HCT116 (cell line): ENCODE results near the gene ZNF12. TPM values are rescaled to one million over a fixed set of nuclear protein-coding genes. Genes with fewer than 3 reads are reported as not detected.

Experiments
- ATAC-seq: fragments of 200-7000 bp; cut with Tn5 transposase; 2 replicates; pipeline ENCODE4 v1.9.1; 2020; ENCODE audit warnings: mild to moderate bottlenecking, moderate library complexity
- BruUV-seq: library from RNA; stranded (reverse); fragments of 400-500 nt; replicated peaks from 2 replicates; lab custom pipeline; 2021; lab: Mats Ljungman, UMichigan
- CTCF ChIA-PET: fragments of 300-600 bp; sonication (Branson Sonifier 250); formaldehyde crosslinking; loops from one replicate; lab custom pipeline; 2021; ENCODE audit warnings: antibody characterized with exemption; lab: Charles Lee
- POLR2A ChIA-PET: fragments of 300-600, 350-600 bp; sonication (Branson Sonifier 250); formaldehyde crosslinking; loops from one replicate; lab custom pipeline; 2021; ENCODE audit warnings: antibody characterized with exemption; lab: Charles Lee
- RAD21 ChIA-PET, 2 experiments: fragments of 300-600 bp; sonication (Branson Sonifier 250); formaldehyde crosslinking; loops; one replicate each; lab custom pipeline; 2023; ENCODE audit warnings: low total read pairs in 2 of 2; ENCODE audit not compliant: uncharacterized antibody in 2 of 2, unreplicated experiment in 2 of 2, low non-redundant PET in 1 of 2; lab: Charles Lee
- DNase-seq: peaks from one replicate; pipeline ENCODE4 v3.0.0-alpha.2; 2010; ENCODE audit warnings: low read depth, low spot score
- H2AFZ ChIP-seq: fragments of 200-600 bp; shearing (Covaris generic), sonication (generic); 2 replicates; pipeline ENCODE4 v1.6.1; 2017; ENCODE audit warnings: low read depth, mixed run types, mixed read lengths, antibody characterized with exemption, low read length; ENCODE audit not compliant: poor library complexity, severe bottlenecking
- H3K27ac ChIP-seq: 2 replicates; pipeline ENCODE4 v1.5.1; 2012; ENCODE audit warnings: low read depth, low read length
- H3K27me3 ChIP-seq: fragments of 200-600 bp; sonication (generic); 2 replicates; pipeline ENCODE4 v1.6.1; 2016; ENCODE audit warnings: mixed run types, low read length, mixed read lengths; ENCODE audit not compliant: insufficient read depth
- H3K36me3 ChIP-seq, 2 experiments: fragments of 200-500 bp in 1 of 2; fragments of 200-600 bp in 1 of 2; sonication (Bioruptor generic) in 1 of 2; sonication (generic) in 1 of 2; 2 replicates each; pipeline versions ENCODE4 v1.5.1 to v1.6.1; 2014 to 2016; ENCODE audit warnings: low read length in 2 of 2, inconsistent platforms in 1 of 2, mixed read lengths in 1 of 2, mixed run types in 1 of 2; ENCODE audit not compliant: insufficient read depth in 2 of 2, control insufficient read depth in 1 of 2
- H3K4me1 ChIP-seq, 2 experiments: fragments of 200-600 bp in 1 of 2; sonication (generic) in 1 of 2; 2 replicates each; pipeline versions ENCODE4 v1.5.1 to v1.6.1; 2012 to 2017; ENCODE audit warnings: low read length in 2 of 2, inconsistent platforms in 1 of 2, mild to moderate bottlenecking in 1 of 2, mixed read lengths in 1 of 2, mixed run types in 1 of 2, moderate library complexity in 1 of 2; ENCODE audit not compliant: insufficient read depth in 2 of 2, control insufficient read depth in 1 of 2
- H3K4me2 ChIP-seq: fragments of 200-600 bp; sonication (generic); 2 replicates; pipeline ENCODE4 v1.6.1; 2017; ENCODE audit warnings: mixed run types, low read length, mixed read lengths
- H3K4me3 ChIP-seq, 2 experiments: fragments of 200-600 bp in 1 of 2; sonication (generic) in 1 of 2; replicated peaks in 1 of 2; 2 replicates each; pipeline ENCODE4 v1.5.1; 2011 to 2016; ENCODE audit warnings: low read length in 2 of 2, control low read depth in 1 of 2, low read depth in 1 of 2, mild to moderate bottlenecking in 1 of 2, mixed read lengths in 1 of 2, mixed run types in 1 of 2
- H3K79me2 ChIP-seq: fragments of 200-600 bp; sonication (generic); 2 replicates; pipeline ENCODE4 v1.6.1; 2017; ENCODE audit warnings: mild to moderate bottlenecking, mixed run types, low read length, moderate library complexity, mixed read lengths; ENCODE audit not compliant: insufficient read depth
- H3K9ac ChIP-seq: fragments of 200-600 bp; sonication (generic); 2 replicates; pipeline ENCODE4 v1.6.1; 2016; ENCODE audit warnings: low read length, mixed read lengths
- H3K9me2 ChIP-seq: fragments of 200-600 bp; sonication (generic), shearing (Covaris generic); 2 replicates; pipeline ENCODE4 v1.6.1; 2017; ENCODE audit warnings: mixed run types, mild to moderate bottlenecking, moderate library complexity; ENCODE audit not compliant: insufficient read depth
- H3K9me3 ChIP-seq, 2 experiments: fragments of 200-500 bp in 1 of 2; fragments of 200-600 bp in 1 of 2; sonication (Bioruptor generic) in 1 of 2; sonication (generic) in 1 of 2; 2 replicates each; pipeline ENCODE4 v1.6.1; 2014 to 2017; ENCODE audit warnings: low read length in 2 of 2, mixed read lengths in 2 of 2, inconsistent platforms in 1 of 2, low read depth in 1 of 2, mild to moderate bottlenecking in 1 of 2, mixed run types in 1 of 2, moderate library complexity in 1 of 2; ENCODE audit not compliant: control insufficient read depth in 1 of 2, insufficient read depth in 1 of 2
- H4K20me1 ChIP-seq: fragments of 200-600 bp; sonication (generic), shearing (Covaris generic); 2 replicates; pipeline ENCODE4 v1.6.1; 2017; ENCODE audit warnings: mixed run types, mild to moderate bottlenecking, moderate library complexity; ENCODE audit not compliant: insufficient read depth
- CBX3 ChIP-seq: IDR thresholded peaks from 2 replicates; pipeline ENCODE4 v1.6.1; 2012; ENCODE audit warnings: low read depth
- ELF1 ChIP-seq: IDR thresholded peaks from 2 replicates; pipeline ENCODE4 v1.6.1; 2012; ENCODE audit warnings: low read depth, borderline replicate concordance
- EZH2phosphoT487 ChIP-seq: fragments of 200-600 bp; IDR thresholded peaks from 2 replicates; pipeline ENCODE4 v1.6.1; 2018; ENCODE audit warnings: antibody characterized with exemption, borderline replicate concordance
- JUND ChIP-seq: IDR thresholded peaks from 2 replicates; pipeline ENCODE4 v1.6.1; 2012
- POLR2A ChIP-seq: IDR thresholded peaks from 2 replicates; pipeline ENCODE4 v1.7.0; 2011; ENCODE audit warnings: borderline replicate concordance; ENCODE audit not compliant: insufficient read depth, insufficient read length; ENCODE audit errors: extremely low read depth
- POLR2AphosphoS5 ChIP-seq: IDR thresholded peaks from 2 replicates; pipeline ENCODE4 v1.6.1; 2011; ENCODE audit warnings: mild to moderate bottlenecking, low read depth, low read length, moderate library complexity
- TCF7L2 ChIP-seq: IDR thresholded peaks from 2 replicates; pipeline ENCODE4 v1.7.0; 2011; ENCODE audit warnings: borderline replicate concordance, inconsistent platforms; ENCODE audit not compliant: insufficient read depth, insufficient read length; ENCODE audit errors: extremely low read depth
- YY1 ChIP-seq: IDR thresholded peaks from 2 replicates; pipeline ENCODE4 v1.6.1; 2011; ENCODE audit warnings: low read length, low read depth, moderate library complexity, mild to moderate bottlenecking; ENCODE audit not compliant: insufficient replicate concordance; ENCODE audit errors: extremely low read depth
- ZNF274 ChIP-seq: fragments of 200-500 bp; sonication (Bioruptor generic); IDR thresholded peaks from 2 replicates; pipeline ENCODE4 v1.6.1; 2014; ENCODE audit warnings: mild to moderate bottlenecking, low read depth, low read length, inconsistent platforms
- intact Hi-C: fragments of 100-400 bp; cut with micrococcal nuclease; formaldehyde crosslinking; loops from 2 replicates; pipeline ENCODE4 v1.10.0; 2022
- total RNA-seq: library from RNA; stranded (reverse); gene quantifications from one replicate; pipeline ENCODE4 v1.2.1, GENCODE V29; 2021; ENCODE audit not compliant: unreplicated experiment
- TF ChIP-seq, protein P1 (sequence below): IDR thresholded peaks from 2 replicates; pipeline ENCODE4 v1.6.1; 2012
- TF ChIP-seq, protein P2 (sequence below): IDR thresholded peaks from 2 replicates; pipeline ENCODE4 v1.6.1; 2011; ENCODE audit warnings: mild to moderate bottlenecking, low read length, moderate library complexity; ENCODE audit not compliant: insufficient replicate concordance; ENCODE audit errors: extremely low read depth

ZNF12 gene
- total RNA-seq, 1 experiment from 2014 or later = 19.0 TPM

DNA sequence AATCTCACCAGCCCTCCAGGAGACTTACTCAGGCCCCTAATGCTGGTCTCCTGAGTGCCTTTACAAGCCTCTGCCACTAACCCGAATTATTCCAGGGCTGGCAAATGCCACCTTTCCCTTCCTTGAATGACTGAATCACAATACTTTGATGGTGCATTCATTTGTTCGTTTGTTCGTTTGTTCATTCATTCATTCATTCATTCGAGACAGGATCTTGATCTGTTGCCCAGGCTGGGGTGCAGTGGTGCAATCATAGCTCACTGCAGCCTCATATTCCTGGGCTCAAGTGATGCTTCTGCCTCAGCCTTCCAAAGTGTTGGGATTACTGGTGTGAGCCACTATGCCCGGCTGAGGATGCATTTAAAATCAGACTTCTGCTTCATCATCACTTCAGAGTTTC lies 6.0 kb downstream of the ZNF12 start:
- Histone ChIP-seq H3K4me2 (no peak overlapping the region), H3K4me1 (peaks cover 5 to 10% of the 10 kb centered on the region in 2 experiments; a peak in 3 of 4 replicates), H2AFZ (no peak overlapping the region), H3K9me3 (peaks cover 29 to 42% of the 10 kb centered on the region in 2 experiments; a peak in 3 of 4 replicates), H3K9me2 (no peaks in the 10 kb centered on the region), H4K20me1 (peaks cover 3% of the 10 kb centered on the region; the same call in 1 of the 2 replicates), H3K79me2 (peaks cover 82% of the 10 kb centered on the region), H3K27ac (no peak overlapping the region), H3K27me3 (no peaks in the 10 kb centered on the region), H3K4me3 (no peak overlapping the region), H3K9ac (no peak overlapping the region), H3K36me3 (peaks cover 42 to 86% of the 10 kb centered on the region in 2 experiments)
- TF ChIP-seq, protein P1, sequence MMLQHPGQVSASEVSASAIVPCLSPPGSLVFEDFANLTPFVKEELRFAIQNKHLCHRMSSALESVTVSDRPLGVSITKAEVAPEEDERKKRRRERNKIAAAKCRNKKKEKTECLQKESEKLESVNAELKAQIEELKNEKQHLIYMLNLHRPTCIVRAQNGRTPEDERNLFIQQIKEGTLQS = no peak
- TF ChIP-seq CBX3 (no peak), POLR2A (no peak), EZH2phosphoT487 (no peak), ZNF274 (no peak), YY1 (no peak), TCF7L2 (no peak), POLR2AphosphoS5 (no peak), JUND (no peak)
- DNase-seq (no peak), ATAC-seq (no peak)
- POLR2A ChIA-PET = no interaction called here
- CTCF ChIA-PET = no interaction called here
- RAD21 ChIA-PET = no interaction called here
- BruUV-seq = no TSS peak
- intact Hi-C loops = no loop called here

DNA sequence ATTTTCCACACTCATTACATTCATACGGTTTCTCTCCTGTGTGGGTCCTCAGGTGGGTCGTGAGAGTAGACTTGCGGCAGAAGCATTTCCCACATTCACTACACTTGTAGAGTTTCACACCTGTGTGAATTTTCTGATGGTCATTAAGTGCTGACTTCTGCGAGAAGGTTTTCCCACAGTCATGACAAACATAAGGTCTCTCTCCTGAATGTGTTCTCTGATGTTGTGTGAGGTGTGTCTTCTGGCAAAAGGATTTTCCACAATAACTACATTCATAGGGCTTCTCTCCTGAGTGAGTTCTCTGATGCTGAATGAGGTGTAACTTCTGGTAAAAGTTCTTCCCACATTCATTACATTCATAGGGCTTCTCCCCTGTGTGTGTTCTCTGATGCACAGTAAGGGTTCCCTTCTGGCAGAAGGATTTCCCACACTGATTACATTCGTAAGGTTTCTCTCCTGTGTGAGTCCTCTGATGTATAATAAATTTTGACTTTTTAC lies 15.1 kb downstream of the ZNF12 start:
- RAD21 ChIA-PET = no interaction called here
- ATAC-seq (no peak), DNase-seq (no peak)
- no TSS peak for BruUV-seq
- H3K27ac ChIP-seq = no peak overlapping the region
- H4K20me1 ChIP-seq = no peaks in the 10 kb centered on the region
- no peaks in the 10 kb centered on the region for H3K9me2 ChIP-seq
- intact Hi-C loops = no loop called here
- POLR2A ChIA-PET = no interaction called here
- no peak overlapping the region for H3K4me2 ChIP-seq
- TF ChIP-seq ELF1 (no peak), CBX3 (no peak), ZNF274 (peak; percentile 82), YY1 (no peak)
- TF ChIP-seq, protein P2, sequence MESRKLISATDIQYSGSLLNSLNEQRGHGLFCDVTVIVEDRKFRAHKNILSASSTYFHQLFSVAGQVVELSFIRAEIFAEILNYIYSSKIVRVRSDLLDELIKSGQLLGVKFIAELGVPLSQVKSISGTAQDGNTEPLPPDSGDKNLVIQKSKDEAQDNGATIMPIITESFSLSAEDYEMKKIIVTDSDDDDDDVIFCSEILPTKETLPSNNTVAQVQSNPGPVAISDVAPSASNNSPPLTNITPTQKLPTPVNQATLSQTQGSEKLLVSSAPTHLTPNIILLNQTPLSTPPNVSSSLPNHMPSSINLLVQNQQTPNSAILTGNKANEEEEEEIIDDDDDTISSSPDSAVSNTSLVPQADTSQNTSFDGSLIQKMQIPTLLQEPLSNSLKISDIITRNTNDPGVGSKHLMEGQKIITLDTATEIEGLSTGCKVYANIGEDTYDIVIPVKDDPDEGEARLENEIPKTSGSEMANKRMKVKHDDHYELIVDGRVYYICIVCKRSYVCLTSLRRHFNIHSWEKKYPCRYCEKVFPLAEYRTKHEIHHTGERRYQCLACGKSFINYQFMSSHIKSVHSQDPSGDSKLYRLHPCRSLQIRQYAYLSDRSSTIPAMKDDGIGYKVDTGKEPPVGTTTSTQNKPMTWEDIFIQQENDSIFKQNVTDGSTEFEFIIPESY = no peak
- CTCF ChIA-PET = no interaction called here
- H2AFZ ChIP-seq = no peak overlapping the region
- no peaks in the 10 kb centered on the region; the same call in 1 of the 2 replicates for H3K79me2 ChIP-seq
- no peak overlapping the region for H3K9ac ChIP-seq
- H3K36me3 ChIP-seq = peaks cover 63 to 99% of the 10 kb centered on the region in 2 experiments
- H3K9me3 ChIP-seq = peaks cover 79 to 82% of the 10 kb centered on the region in 2 experiments; a peak in 3 of 4 replicates
- no peaks in the 10 kb centered on the region for H3K27me3 ChIP-seq
- H3K4me1 ChIP-seq = no peaks in the 10 kb centered on the region
- H3K4me3 ChIP-seq = no peak overlapping the region
